HEK293 (cell line): ENCODE measurements around the gene MYO18B.

Experiments used
- CTCF ChIA-PET: fragments of 350-600 bp; formaldehyde crosslinking; extraction: SDS; loops from one replicate; lab custom pipeline; 2021; ENCODE audit warnings: antibody characterized with exemption; lab: Yijun Ruan, JAX
- POLR2A ChIA-PET: fragments of 300-600 bp; formaldehyde crosslinking; extraction: SDS; loops from one replicate; lab custom pipeline; 2020; ENCODE audit warnings: antibody characterized with exemption, inconsistent platforms; lab: Yijun Ruan, JAX
- H3K27ac ChIP-seq: fragments of 200-500 bp; sonication (Bioruptor generic); 2 replicates; pipeline ENCODE4 v1.5.1; 2014; ENCODE audit warnings: low read depth, low read length, control low read depth, inconsistent platforms; ENCODE audit errors: extremely low read depth
- H3K36me3 ChIP-seq, 2 experiments: fragments of 200-500 bp in 1 of 2; sonication (Bioruptor generic) in 1 of 2; 1 replicate in 1 of 2; 2 replicates in 1 of 2; pipeline ENCODE4 v1.5.1; 2014 to 2017; ENCODE audit warnings: inconsistent platforms in 2 of 2, low read length in 2 of 2; ENCODE audit not compliant: control insufficient read depth in 2 of 2, insufficient read depth in 1 of 2
- H3K4me1 ChIP-seq: fragments of 200-500 bp; sonication (Bioruptor generic); 2 replicates; pipeline ENCODE4 v1.5.1; 2014; ENCODE audit warnings: mild to moderate bottlenecking, low read length, inconsistent platforms; ENCODE audit not compliant: control insufficient read depth, insufficient read depth
- H3K4me3 ChIP-seq: 2 replicates; pipeline ENCODE4 v1.5.1; 2011; ENCODE audit warnings: low read depth, mild to moderate bottlenecking, control low read depth, low read length, moderate library complexity
- H3K9me3 ChIP-seq: fragments of 200-500 bp; sonication (Bioruptor generic); 2 replicates; pipeline ENCODE4 v1.5.1; 2014; ENCODE audit warnings: low read depth, low read length, inconsistent platforms; ENCODE audit not compliant: control insufficient read depth, insufficient read depth
- AEBP2 ChIP-seq: fragments of 450-650 bp; formaldehyde crosslinking; IDR thresholded peaks from 2 replicates; pipeline ENCODE4 v1.5.1; 2016; ENCODE audit warnings: missing biosample characterization, missing genetic modification characterization, borderline replicate concordance
- EGR2 ChIP-seq: fragments of 450-650 bp; formaldehyde crosslinking; IDR thresholded peaks from 2 replicates; pipeline ENCODE4 v1.5.1; 2016; ENCODE audit warnings: low read depth, missing biosample characterization, missing genetic modification characterization
- KLF16 ChIP-seq: fragments of 450-650 bp; formaldehyde crosslinking; IDR thresholded peaks from 2 replicates; pipeline ENCODE4 v1.5.1; 2017; ENCODE audit warnings: missing biosample characterization, missing genetic modification characterization
- KLF17 ChIP-seq: fragments of 450-650 bp; formaldehyde crosslinking; IDR thresholded peaks from 2 replicates; pipeline ENCODE4 v1.5.1; 2016; ENCODE audit warnings: missing biosample characterization, missing genetic modification characterization
- PRDM10 ChIP-seq: fragments of 450-650 bp; formaldehyde crosslinking; IDR thresholded peaks from 2 replicates; pipeline ENCODE4 v1.5.1; 2016; ENCODE audit warnings: missing biosample characterization, missing genetic modification characterization
- REPIN1 ChIP-seq: fragments of 450-650 bp; formaldehyde crosslinking; IDR thresholded peaks from 2 replicates; pipeline ENCODE4 v1.5.1; 2017; ENCODE audit warnings: missing biosample characterization, missing genetic modification characterization, low read depth
- WT1 ChIP-seq: fragments of 450-650 bp; formaldehyde crosslinking; IDR thresholded peaks from 2 replicates; pipeline ENCODE4 v1.5.1; 2016; ENCODE audit warnings: missing biosample characterization, missing genetic modification characterization
- ZBTB17 ChIP-seq: fragments of 450-650 bp; formaldehyde crosslinking; IDR thresholded peaks from 2 replicates; pipeline ENCODE4 v1.5.1; 2016; ENCODE audit warnings: missing biosample characterization, missing genetic modification characterization
- ZBTB8A ChIP-seq: fragments of 450-650 bp; formaldehyde crosslinking; IDR thresholded peaks from 2 replicates; pipeline ENCODE4 v1.5.1; 2016; ENCODE audit warnings: missing biosample characterization, missing genetic modification characterization
- ZFHX2 ChIP-seq: fragments of 450-650 bp; formaldehyde crosslinking; conservative IDR thresholded peaks from 2 replicates; pipeline ENCODE4 v1.5.1; 2016; ENCODE audit warnings: missing biosample characterization, missing genetic modification characterization
- ZFP37 ChIP-seq: fragments of 450-650 bp; formaldehyde crosslinking; IDR thresholded peaks from 2 replicates; pipeline ENCODE4 v1.5.1; 2016; ENCODE audit warnings: missing biosample characterization, missing genetic modification characterization
- ZNF114 ChIP-seq: fragments of 450-650 bp; formaldehyde crosslinking; IDR thresholded peaks from 2 replicates; pipeline ENCODE4 v1.5.0; 2017; ENCODE audit warnings: missing biosample characterization, missing genetic modification characterization
- ZNF121 ChIP-seq: fragments of 450-650 bp; formaldehyde crosslinking; IDR thresholded peaks from 2 replicates; pipeline ENCODE4 v1.5.1; 2016; ENCODE audit warnings: missing biosample characterization, missing genetic modification characterization
- ZNF155 ChIP-seq: fragments of 450-650 bp; formaldehyde crosslinking; IDR thresholded peaks from 2 replicates; pipeline ENCODE4 v1.5.1; 2016; ENCODE audit warnings: missing biosample characterization, missing genetic modification characterization
- ZNF2 ChIP-seq: fragments of 450-650 bp; formaldehyde crosslinking; IDR thresholded peaks from 2 replicates; pipeline ENCODE4 v1.5.1; 2016; ENCODE audit warnings: missing biosample characterization, missing genetic modification characterization
- ZNF211 ChIP-seq: fragments of 450-650 bp; formaldehyde crosslinking; IDR thresholded peaks from 2 replicates; pipeline ENCODE4 v1.5.1; 2016; ENCODE audit warnings: low read depth, missing biosample characterization, missing genetic modification characterization
- ZNF292 ChIP-seq: fragments of 450-650 bp; formaldehyde crosslinking; IDR thresholded peaks from 2 replicates; pipeline ENCODE4 v1.5.1; 2016; ENCODE audit warnings: low read depth, missing biosample characterization, missing genetic modification characterization, borderline replicate concordance
- ZNF366 ChIP-seq: fragments of 450-650 bp; formaldehyde crosslinking; conservative IDR thresholded peaks from 2 replicates; pipeline ENCODE4 v1.5.1; 2016; ENCODE audit warnings: missing biosample characterization, missing genetic modification characterization
- ZNF473 ChIP-seq: fragments of 450-650 bp; formaldehyde crosslinking; IDR thresholded peaks from 2 replicates; pipeline ENCODE4 v1.5.1; 2017; ENCODE audit warnings: missing biosample characterization, missing genetic modification characterization
- ZNF513 ChIP-seq: fragments of 450-650 bp; IDR thresholded peaks from 2 replicates; pipeline ENCODE4 v1.5.1; 2018; ENCODE audit warnings: missing biosample characterization, missing genetic modification characterization
- ZNF571 ChIP-seq: fragments of 450-650 bp; formaldehyde crosslinking; IDR thresholded peaks from 2 replicates; pipeline ENCODE4 v1.5.0; 2017; ENCODE audit warnings: missing biosample characterization, missing genetic modification characterization
- ZNF654 ChIP-seq: fragments of 450-650 bp; formaldehyde crosslinking; IDR thresholded peaks from 2 replicates; pipeline ENCODE4 v1.5.1; 2016; ENCODE audit warnings: low read depth, missing biosample characterization, missing genetic modification characterization
- ZNF704 ChIP-seq: fragments of 450-650 bp; formaldehyde crosslinking; IDR thresholded peaks from 2 replicates; pipeline ENCODE4 v1.5.1; 2016; ENCODE audit warnings: missing biosample characterization, missing genetic modification characterization
- ZNF76 ChIP-seq: fragments of 450-650 bp; formaldehyde crosslinking; IDR thresholded peaks from 2 replicates; pipeline ENCODE4; 2016; ENCODE audit warnings: low read depth, missing biosample characterization, missing genetic modification characterization, borderline replicate concordance
- ZNF791 ChIP-seq: fragments of 450-650 bp; formaldehyde crosslinking; IDR thresholded peaks from 2 replicates; pipeline ENCODE4 v1.5.1; 2016; ENCODE audit warnings: missing biosample characterization, missing genetic modification characterization

MYO18B gene

GRCh38 chr22:25775531-25775930 is 33.5 kb downstream of the MYO18B start:
- Histone ChIP-seq H3K36me3 (no peaks in the 10 kb centered on the region), H3K9me3 (no peaks in the 10 kb centered on the region), H3K4me1 (no peaks in the 10 kb centered on the region), H3K4me3 (no peak overlapping the region), H3K27ac (no peak overlapping the region)
- peak; percentile 50 for TF ChIP-seq ZFHX2 (tag by site-specific recombination)
- no peak for TF ChIP-seq ZNF211 (tag by site-specific recombination)
- TF ChIP-seq ZNF292 (tag by site-specific recombination) = no peak
- TF ChIP-seq ZNF155 (tag by site-specific recombination) = no peak
- no peak for TF ChIP-seq ZNF704
- TF ChIP-seq KLF16 = no peak
- TF ChIP-seq ZNF2 (tag by site-specific recombination) = no peak
- TF ChIP-seq ZNF366 (tag by site-specific recombination) = no peak
- TF ChIP-seq ZNF654 = no peak
- no peak for TF ChIP-seq ZNF114
- TF ChIP-seq REPIN1 (tag by site-specific recombination) = no peak
- TF ChIP-seq ZBTB17 (tag by site-specific recombination) = peak; percentile 49
- TF ChIP-seq ZNF473 (tag by site-specific recombination) = no peak
- 0 out of 2 replicates have a peak, but pooled peaks have one; percentile 10 for TF ChIP-seq KLF17
- TF ChIP-seq AEBP2 (tag by site-specific recombination) = no peak
- no peak for TF ChIP-seq ZNF513 (tag by site-specific recombination)
- peak; percentile 56; the same call in 1 of the 2 replicates for TF ChIP-seq EGR2 (tag by site-specific recombination)
- TF ChIP-seq ZBTB8A = no peak
- no peak for TF ChIP-seq ZNF121 (tag by site-specific recombination)
- TF ChIP-seq ZFP37 = no peak
- no peak for TF ChIP-seq ZNF76 (tag by site-specific recombination)
- no peak for TF ChIP-seq WT1 (tag by site-specific recombination)
- no peak for TF ChIP-seq ZNF571
- TF ChIP-seq PRDM10 (tag by site-specific recombination) = no peak
- no peak for TF ChIP-seq ZNF791 (tag by site-specific recombination)
- ChIA-PET POLR2A (no interaction called here), CTCF (interaction anchor here (0.6 to 1.3 kb wide), 4 partner anchors 61 to 555 kb away, joined by 3 to 5 read pairs (median 3); no protein-coding TSS in a partner anchor)
